C4-2B (cell line): ENCODE results near the gene UCKL1.

Experiments
- ZFX ChIP-seq: fragments of 450-650 bp; IDR thresholded peaks from 2 replicates; pipeline ENCODE4 v1.6.1; 2017
- TF ChIP-seq, protein P1 (sequence below): fragments of 450-650 bp; conservative IDR thresholded peaks from 2 replicates; pipeline ENCODE4 v1.5.1; 2017; ENCODE audit warnings: mild to moderate bottlenecking

- TF ChIP-seq, protein P1, sequence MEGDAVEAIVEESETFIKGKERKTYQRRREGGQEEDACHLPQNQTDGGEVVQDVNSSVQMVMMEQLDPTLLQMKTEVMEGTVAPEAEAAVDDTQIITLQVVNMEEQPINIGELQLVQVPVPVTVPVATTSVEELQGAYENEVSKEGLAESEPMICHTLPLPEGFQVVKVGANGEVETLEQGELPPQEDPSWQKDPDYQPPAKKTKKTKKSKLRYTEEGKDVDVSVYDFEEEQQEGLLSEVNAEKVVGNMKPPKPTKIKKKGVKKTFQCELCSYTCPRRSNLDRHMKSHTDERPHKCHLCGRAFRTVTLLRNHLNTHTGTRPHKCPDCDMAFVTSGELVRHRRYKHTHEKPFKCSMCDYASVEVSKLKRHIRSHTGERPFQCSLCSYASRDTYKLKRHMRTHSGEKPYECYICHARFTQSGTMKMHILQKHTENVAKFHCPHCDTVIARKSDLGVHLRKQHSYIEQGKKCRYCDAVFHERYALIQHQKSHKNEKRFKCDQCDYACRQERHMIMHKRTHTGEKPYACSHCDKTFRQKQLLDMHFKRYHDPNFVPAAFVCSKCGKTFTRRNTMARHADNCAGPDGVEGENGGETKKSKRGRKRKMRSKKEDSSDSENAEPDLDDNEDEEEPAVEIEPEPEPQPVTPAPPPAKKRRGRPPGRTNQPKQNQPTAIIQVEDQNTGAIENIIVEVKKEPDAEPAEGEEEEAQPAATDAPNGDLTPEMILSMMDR = no peak
- TF ChIP-seq ZFX = no peak
These were observed 16.9 kb upstream of the UCKL1 start for GRCh38 chr20:63973160-63973479.
